GM10266 (cell line): ENCODE data around the gene ZFHX3.

ENCODE experiments used
- DNase-seq: peaks from one replicate; pipeline ENCODE4 v3.0.0; 2012; ENCODE audit errors: extremely low spot score
- CTCF ChIP-seq: IDR thresholded peaks from 2 replicates; pipeline ENCODE4 v1.5.1; 2012; ENCODE audit warnings: mild to moderate bottlenecking, low read depth; ENCODE audit not compliant: control insufficient read depth, insufficient read depth; ENCODE audit errors: missing control alignments

The ZFHX3 gene

GRCh38 chr16:72936408-72936807, 111.5 kb downstream of the ZFHX3 start:
- TF ChIP-seq CTCF, result no peak
- DNase-seq, result no peak

GRCh38 chr16:72935896-72936295, 112.0 kb downstream of the ZFHX3 start:
- DNase-seq, result no peak
- TF ChIP-seq CTCF, result no peak

GRCh38 chr16:72934636-72935403, 113.1 kb downstream of the ZFHX3 start:
- no peak for TF ChIP-seq CTCF
- no peak for DNase-seq

- no peak for TF ChIP-seq CTCF
- no peak for DNase-seq
These were observed 115.1 kb downstream of the ZFHX3 start for GRCh38 chr16:72932677-72933335.

- DNase-seq, result no peak
- no peak for TF ChIP-seq CTCF
These were observed 115.9 kb downstream of the ZFHX3 start for GRCh38 chr16:72932050-72932449.

- no peak for DNase-seq
- TF ChIP-seq CTCF, result no peak
These were observed 117.5 kb downstream of the ZFHX3 start for GRCh38 chr16:72930396-72930795.
